HT-29 (cell line): Measurements from ENCODE around the gene ATF7. TPM values are rescaled to one million over a fixed set of nuclear protein-coding genes. Genes with fewer than 3 reads are reported as not detected.
A peak's percentile ranks its signal among the peaks of the same experiment; 100 is the strongest.

Source experiments
- DNase-seq: peaks from one replicate; pipeline ENCODE4 v3.0.0-alpha.2; 2015; ENCODE audit warnings: low spot score
- total RNA-seq: library from RNA; depleted of rRNA; stranded (reverse); fragments of >200 nt; shearing (Covaris generic); gene quantifications from 2 replicates; pipeline ENCODE4 v1.2.3, GENCODE V29; 2014

ATF7 gene
- total RNA-seq, 1 experiment from 2014 or later: 7.5 TPM

DNA sequence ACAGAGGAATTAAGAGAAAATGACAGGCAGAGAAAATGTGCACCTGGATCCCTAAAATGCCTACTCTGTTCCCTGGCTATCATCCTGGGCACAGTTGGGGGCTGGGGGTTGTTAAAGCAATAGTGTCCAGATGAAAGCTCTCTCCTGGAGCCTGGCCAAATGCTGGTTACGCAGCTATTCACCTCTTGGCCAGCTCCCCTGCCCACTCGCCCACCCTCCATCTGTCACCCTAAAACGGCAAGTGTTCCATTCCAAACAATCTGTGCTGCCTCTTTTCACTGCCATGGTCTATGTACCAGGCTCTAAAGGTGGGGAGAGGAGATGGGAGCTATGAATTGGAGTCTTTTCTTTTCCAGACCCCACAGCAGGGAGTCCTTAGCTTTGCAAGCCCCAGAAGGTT is 94.2 kb downstream of the ATF7 start:
- DNase-seq: no peak

DNA sequence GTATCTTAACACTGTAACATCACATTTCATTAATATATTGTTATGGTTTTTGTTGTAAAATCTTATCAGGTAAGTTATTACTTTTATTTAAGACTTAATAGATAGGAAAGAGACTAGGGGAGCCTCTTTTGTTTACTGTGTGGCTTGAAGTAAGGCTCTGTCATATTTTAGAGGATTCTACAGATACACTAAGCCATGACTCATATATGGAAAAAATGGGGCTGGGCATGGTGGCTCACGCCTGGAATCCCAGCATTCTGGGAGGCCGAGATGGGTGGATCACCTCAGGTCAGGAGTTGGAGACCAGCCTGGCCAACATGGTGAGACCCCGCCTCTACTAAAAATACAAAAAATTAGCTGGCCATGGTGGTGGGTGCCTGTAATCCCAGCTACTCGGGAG is 95.3 kb downstream of the ATF7 start:
- DNase-seq: no peak

DNA sequence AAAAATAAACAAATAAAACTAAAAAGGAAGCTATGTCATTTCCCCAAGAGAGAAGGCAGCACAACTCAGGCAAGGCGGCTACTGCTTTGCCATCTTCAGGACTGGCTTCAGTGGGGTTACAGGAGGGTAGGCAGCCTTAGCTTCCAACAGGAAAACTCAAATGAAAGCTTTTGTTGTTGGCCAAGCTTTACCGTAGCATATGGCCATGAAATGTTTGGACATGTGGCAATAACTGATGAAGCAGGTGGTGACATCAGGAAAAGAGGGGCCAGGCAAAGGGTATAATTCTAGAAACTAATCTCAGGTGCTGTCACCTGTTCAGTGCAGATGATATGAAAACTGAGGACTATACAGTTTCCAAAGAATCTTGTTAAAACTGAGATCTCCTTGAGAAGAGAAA is 96.1 kb downstream of the ATF7 start:
- no peak for DNase-seq

DNA sequence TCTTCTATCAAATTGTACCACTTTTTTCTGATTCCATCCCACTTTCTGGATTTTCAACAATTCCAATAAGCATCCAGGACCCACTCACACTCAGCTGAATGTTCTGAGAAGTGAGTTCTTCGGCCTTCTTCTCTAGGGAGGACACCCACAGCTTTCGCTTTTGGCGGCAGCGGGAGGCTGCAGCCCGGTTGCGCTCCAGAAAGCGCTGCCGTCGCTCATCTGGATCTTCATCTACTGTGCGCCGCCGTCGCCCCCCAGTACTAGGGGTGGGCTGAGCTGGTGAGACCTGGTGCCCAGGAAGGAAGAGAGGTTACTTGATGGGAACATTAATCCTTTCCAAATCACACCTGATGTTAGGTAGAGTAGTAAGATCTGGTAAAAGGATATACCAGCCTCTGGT is 101.7 kb downstream of the ATF7 start:
- no peak for DNase-seq

DNA sequence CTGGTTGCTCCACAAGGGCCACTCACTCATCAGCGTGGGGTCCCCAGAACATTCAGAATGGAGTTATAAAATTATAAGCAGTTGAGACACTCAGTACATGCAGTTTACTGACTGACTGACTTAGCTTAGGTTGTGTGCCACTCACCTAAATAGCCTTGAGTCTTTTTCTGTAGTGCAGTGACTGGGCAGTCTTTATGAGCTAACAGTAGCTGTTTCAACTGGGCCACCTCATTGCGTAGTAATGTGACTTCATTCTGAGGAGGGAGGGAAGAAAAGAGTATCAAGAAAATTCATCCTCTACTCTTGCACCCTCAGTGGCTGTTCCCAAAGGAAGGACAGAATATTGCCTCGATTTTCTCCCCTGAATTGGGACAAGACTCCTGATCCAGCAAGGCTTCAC is 103.1 kb downstream of the ATF7 start:
- DNase-seq: no peak

DNA sequence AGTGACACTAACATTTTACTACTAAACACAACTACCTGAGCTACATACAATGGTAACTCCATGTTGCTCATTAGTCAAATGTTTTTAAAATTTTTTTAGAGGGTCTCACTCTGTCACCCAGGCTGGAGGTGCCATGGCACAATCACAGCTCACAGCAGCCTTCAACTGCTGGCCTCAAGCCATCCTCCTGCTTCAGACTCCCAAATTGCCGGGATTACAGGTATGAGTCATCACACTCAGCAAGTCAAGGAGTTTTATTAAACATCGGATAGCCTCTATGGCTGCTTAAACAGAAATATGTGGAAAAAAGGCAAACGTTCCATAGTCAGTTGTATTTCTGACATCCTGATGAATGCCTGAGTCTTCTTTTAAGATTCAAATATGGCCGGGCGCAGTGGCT is 107.8 kb downstream of the ATF7 start:
- no peak for DNase-seq

DNA sequence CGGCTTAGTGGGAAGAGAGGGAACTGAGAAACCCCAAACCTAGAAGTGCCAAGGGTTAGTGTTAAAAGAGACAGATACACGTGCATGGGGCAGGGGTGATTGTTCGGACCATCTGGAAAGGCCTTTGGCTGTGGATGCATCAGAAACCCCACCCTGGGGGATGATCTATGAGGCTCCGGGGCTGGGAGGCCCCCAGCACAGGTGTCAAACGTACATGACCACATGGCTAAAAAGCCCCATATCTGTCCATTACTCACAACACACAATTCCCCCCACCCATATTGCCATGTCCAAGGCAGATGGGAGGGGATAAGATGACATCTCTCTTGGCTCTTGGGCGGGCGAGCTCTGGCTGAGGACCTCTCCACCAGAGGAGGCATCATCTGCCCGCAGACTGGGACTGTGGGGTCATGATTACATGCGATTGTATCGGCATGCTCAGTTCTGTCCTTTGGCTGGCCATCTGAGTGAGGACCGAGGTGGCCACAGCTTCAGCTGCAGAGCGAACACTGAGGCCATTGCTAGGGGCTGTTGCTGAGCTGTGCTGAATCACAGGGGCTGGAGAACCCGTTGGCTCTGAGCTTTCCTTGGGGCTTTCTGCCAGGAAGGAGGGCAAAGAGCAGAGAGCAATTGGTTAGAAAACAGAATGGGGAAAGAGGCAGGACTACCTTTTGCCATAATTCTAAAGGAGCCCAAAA is 109.3 kb downstream of the ATF7 start:
- no peak for DNase-seq

DNA sequence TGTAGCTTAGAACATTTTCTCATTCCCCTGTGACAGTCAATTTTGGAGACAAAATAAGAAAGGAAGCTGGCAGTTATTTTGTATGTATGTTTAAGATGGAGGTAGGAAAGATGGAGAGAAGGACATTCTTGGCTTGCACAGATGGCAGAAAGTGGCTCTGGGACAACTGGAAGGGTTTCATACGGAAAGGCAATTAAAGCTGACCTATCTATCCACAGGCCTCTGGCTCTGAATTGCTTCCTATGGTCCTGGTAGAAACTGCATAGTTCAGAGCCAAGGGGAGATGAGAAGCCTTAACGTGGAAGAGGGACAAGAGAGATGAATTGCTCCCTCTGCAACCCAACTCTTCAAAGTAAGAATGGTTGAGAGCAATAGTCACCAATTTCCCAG is 110.9 kb downstream of the ATF7 start:
- DNase-seq: no peak

DNA sequence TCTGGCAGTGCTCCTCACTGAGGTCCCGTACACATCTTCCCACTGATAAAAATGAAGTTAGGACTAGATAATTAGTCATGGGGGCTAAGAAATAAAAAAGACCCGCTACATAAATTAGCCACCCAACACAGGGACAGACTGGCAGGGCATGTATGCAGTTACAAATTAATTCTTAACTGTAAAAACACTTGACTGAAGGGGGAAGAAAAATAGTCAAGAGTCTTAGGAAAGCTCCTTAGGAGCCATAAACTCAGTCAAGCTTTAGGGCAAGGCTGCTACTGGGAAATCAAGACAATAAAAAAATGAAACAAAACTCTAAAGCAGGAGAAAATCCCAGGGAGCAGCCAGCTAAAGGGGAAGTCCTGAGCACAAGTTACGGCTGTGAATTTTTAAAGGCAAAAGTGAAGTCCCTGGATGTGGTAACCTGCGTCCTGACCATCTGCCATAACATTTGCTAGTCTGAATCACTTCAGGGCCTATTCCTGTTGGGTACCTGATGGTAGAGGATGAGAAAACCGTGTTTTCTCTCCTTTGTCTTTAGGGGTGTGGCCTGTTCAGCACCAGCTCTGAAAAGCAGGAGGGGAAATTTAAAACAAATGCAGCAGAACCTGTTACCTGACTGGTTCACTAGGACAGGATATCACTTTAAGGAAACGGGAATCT is 111.4 kb downstream of the ATF7 start:
- no peak for DNase-seq

DNA sequence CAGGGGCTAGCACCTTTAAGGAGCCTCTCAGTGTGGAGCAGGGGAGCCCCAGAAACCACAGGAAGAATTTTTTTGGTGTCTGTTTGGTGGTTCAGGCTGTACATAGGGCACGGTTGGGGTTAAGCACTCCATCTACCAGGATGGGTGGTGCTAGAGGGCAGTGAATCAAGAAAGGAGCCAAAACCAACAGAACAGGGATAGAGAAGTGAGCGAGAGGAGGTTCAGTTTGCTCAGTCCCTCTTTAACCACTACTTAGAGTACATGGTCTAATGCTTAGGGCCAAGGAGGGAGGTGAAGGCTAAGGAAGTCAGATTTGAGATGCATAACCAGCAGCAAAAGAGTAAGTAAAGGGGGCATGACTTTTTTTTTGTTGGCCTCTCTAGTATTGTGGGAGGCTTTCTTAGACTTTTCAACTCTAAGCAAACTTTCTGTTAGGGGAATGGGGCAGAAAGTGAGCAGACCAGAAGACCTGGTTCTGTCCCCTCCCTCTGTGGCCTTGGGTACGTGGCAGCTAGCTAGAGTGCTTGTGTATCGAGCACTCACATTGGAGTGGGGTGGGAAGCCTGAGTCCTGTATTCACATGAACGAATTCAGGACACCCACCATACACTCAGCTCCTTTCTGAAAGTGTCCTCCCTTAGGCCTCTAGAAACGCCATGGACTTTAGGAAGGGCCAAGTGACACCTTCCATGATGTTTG is 112.3 kb downstream of the ATF7 start:
- DNase-seq: peak; percentile 14

DNA sequence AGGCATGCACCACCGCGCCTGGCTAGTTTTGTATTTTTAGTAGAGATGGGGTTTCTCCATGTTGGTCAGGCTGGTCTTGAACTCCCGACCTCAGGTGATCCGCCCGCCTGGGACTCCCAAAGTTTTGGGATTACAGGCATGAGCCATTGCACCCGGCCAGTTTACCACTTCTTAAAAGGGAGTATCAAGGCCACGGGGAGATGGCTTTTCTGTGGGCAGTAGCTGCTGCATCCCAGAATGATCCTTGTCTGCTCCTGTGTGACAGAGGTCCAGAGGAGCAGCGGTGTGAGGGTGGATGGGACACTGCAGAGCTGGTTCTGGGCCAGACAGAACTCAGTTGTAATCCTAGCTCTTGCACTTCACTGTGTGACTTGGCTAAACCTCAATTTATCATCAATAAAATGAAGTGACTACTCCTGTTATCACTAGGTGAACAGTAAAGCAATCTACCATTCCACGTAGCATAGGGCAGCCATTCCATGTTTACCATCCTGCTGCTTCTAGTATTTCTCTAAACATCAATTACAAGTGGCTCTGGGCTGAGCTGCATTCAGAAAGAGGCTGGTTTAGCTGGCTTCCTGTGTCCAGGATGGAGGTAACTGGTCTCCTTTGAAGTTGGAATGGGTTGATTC is 115.9 kb downstream of the ATF7 start:
- no peak for DNase-seq

DNA sequence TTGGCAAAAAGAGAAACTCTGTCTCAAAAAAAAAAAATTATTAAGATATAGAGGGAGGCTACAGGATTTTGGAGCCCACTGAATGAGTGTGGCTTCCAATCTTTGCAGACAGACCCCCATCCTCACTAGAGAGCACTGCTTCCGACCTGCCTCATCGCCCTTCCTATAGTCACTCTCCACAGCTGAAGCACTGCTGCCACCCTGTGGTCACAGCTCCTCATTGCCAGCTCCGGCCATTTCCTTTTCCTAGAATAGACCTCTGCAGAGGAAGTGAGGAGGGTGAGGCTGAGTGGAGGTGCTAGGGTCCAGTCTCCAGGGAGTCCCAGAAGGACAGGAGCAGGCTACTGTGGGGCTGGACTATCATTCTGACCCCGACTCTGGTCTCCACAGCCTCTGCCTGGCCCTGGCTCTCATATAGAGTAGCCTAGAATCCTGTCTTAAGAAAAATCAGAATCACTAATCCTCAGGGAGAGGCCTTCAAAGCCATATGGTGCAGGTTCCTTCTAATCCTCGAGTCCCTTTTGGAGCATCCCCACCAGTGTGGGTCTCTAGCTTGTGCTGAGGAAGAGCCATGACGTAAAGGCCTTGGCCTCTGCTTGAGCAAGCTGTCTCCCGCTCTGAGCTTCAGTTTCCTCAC is 117.5 kb downstream of the ATF7 start:
- peak; percentile 95 for DNase-seq

DNA sequence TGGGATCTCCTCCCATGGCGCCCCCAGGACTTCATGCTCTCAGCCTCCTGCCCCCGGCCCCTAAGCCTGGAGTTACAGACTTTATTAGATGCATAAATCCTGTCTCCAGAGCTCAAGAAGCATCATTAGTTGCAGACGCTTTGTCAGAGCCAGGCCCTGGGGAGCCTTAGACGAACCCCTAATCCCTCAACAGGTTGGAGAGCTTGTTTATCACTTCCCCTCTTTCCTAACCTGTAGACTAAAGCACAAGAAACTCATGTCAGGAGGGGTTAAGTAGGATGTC is 118.6 kb downstream of the ATF7 start:
- no peak for DNase-seq

DNA sequence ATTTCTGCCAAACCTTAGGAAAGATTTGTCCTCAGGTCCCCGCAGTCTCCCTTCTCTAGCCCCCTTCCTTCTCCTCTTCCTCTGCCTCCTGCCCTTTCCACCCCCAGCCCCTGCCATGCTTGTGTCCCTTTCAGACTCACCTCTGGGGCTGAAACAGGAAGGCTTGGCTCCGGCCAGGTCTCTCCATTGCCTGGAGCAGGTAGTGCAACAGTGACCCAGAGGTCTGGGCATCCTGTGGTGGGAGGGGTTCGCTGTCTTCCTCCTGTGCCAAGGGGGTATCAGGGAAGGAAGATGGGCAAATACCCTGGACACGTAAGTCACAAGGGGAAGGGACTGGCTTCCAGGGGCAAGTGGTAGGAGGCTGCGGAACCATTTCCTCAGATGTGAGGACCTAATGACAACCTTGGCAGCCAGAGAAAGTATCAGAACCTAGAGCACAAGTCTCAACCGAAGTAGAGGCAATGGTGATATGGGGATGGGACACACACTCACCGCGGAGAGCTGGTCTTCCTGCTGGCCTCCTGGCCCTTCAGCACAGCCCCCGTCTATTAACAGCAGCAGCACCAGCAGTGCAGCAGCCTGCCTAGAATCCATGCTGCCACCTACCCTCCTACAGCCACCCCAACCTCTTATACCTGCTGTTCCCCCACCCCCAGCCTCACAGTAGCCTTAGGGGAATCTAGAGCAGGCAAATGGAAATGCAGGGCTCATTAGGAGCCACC is 119.1 kb downstream of the ATF7 start, which contains the start of gene NPFF:
Gene NPFF (minus strand): TSS at position 604 of the 722 bp plus-strand sequence. CDS start 10 bp downstream, at position 594.
- no peak for DNase-seq

DNA sequence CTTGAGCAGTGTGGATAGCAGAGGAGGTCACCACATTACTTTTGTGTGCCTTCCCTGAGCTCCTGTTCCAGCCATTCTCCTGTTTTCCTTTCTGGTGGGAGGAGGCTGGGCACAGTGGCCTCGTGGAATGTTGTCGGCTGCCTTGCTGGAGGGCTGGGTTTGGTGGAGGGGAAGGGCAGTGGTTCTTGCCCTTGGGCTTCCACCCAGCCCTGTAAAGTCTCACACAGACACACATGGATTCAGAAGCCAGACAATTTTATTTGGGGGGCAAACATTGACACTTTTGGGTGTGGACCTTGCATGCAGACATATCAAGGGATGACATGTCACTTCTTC is 119.8 kb downstream of the ATF7 start:
- DNase-seq: no peak

DNA sequence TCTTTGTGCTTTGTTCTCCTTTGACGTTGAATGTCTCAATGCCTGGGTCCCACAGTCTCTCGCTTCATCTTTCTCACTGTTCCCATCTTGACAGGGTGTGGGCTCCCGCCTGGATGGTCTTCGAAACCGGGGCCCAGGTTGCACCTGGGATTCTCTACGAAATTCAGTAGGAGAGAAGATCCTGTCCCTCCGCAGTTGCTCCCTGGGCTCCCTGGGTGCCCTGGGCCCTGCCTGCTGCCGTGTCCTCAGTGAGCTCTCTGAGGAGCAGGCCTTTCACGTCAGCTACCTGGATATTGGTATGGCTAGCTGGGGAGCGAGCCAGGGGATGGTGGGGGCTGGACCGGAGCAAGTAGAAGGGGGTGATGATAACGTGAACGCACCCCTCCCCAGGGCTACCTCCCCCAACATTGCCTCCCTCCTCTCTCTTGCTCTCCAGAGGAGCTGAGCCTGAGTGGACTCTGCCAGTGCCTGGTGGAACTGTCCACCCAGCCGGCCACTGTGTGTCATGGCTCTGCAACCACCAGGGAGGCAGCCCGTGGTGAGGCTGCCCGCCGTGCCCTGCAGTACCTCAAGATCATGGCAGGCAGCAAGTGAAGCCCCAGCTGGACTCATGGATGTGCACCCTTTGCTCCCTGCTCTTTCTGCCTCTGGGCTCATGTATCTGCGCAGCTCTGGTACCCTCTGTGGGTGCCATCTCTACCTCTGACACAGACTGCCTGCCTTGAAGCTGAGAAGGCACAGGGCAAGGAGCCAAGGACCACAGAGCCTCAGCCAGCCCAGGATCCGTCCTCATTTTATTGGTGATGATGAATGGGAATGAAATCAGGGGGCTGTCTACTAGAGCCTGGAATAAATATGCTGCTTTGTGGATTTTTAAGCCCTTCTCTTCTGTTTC is 120.4 kb downstream of the ATF7 start:
- no peak for DNase-seq

DNA sequence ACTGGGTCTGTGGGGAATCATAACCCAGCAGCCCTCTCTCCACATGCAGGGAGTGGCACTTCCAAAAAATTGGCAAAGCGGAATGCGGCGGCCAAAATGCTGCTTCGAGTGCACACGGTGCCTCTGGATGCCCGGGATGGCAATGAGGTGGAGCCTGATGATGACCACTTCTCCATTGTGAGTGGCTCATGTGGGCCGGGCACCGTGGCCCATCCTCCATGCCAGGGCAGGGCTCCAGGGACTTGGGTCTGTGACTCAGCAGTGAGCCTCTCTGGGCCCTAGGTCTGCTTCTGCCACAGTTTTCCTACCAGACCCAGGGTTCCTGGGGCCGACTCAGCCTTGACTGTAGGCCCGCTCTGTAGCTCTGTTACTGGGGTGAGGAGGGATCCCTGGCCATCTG is 121.1 kb downstream of the ATF7 start:
- DNase-seq: no peak

DNA sequence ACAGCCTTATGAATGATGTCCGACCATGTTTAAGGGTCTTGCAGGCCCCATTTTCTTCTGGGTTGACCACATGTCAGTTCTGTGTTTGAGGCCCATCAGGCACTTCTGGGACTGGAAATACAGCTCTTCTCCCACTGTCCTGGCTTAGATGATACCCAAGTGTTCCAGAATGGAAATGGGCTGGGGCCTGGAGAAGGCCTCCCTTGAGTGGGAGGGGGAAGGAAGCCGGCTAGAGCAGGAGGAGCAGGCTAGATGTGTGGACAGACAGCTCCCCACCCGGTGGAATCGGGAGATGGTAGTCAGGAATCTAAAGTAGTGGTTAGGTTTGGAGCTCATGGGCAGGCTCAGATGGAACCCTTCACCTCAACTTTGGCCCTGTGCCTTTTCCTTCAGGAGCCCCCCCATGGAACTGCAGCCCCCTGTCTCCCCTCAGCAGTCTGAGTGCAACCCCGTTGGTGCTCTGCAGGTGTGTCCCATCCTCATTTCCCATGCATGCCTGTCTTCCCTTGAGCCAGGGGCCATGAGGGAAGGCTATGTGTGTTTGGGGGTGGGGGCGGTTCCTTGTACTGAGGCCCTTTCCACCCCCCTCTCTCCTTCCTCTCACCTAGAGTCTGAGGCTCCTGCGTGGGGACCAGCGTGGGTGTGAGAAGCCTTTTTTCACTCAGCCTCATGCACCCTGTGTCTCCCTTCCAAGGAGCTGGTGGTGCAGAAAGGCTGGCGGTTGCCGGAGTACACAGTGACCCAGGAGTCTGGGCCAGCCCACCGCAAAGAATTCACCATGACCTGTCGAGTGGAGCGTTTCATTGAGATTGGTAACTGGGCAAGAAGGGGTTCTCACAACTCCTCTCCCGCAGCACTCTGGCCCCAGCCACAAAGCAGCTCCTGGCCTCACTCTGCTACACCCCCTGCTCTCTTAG is 121.9 kb downstream of the ATF7 start:
- DNase-seq: no peak

DNA sequence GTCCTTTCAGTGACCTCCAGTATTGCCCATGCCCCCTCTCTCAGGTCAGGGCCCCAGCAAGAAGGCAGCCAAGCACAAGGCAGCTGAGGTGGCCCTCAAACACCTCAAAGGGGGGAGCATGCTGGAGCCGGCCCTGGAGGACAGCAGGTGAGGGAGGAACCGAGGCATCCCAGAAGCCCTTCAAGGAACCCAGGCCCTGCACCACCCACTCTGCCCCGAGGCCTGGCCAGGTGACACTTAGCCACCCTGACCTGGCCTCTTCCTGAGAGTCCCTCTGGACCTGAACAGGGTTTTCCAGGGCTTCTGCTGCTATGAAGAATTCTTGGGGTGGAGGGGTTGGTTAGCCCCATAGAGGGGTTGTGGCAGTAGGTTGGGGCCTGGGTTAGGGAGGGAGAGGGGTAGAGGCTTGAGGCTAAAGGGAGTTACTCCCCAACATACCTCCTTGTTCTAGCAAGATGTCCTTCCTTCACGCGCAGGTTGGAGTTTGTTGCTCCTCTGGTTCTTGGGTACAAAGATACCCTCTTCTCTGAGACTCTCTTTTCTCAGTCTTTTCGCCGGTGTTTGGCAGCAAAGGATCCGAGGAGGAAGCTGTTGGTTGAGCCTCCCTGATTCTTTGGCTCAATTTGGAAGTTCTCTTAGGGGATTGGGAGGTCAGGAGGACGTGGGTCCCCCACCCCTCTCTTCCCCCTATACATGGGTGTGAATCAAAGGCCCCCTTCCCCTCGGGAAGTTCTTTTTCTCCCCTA is 123.0 kb downstream of the ATF7 start:
- DNase-seq: no peak
